Activated CD4-positive, alpha-beta T cell treated with anti-CD3 and anti-CD28 coated beads, Interleukin-2, Interleukin-4, amounts not matched to agents 100 ng/mL and 50 ng/mL, durations not matched to agents 16 hours and 8 hours (primary cell): Measurements from ENCODE around the gene CLIC4.

ENCODE experiments used
- DNase-seq: peaks from one replicate; pipeline ENCODE4 v3.0.0-alpha.2; 2020; ENCODE audit warnings: low spot score

Gene CLIC4

GRCh38 chr1:24859063-24860010 lies 114.1 kb downstream of the CLIC4 start:
- no peak for DNase-seq

- no peak for DNase-seq
Measured at GRCh38 chr1:24860841-24861240, 115.6 kb downstream of the CLIC4 start.

GRCh38 chr1:24861821-24862727 lies 116.8 kb downstream of the CLIC4 start:
- no peak for DNase-seq

GRCh38 chr1:24862775-24863483 lies 117.7 kb downstream of the CLIC4 start:
- DNase-seq, result no peak

- DNase-seq, result no peak
Measured at GRCh38 chr1:24864370-24864777, 119.1 kb downstream of the CLIC4 start.

- DNase-seq, result no peak
Measured at GRCh38 chr1:24865168-24865567, 119.9 kb downstream of the CLIC4 start.

- DNase-seq, result no peak
Measured at GRCh38 chr1:24865587-24865986, 120.3 kb downstream of the CLIC4 start.

- DNase-seq, result no peak
Measured at GRCh38 chr1:24866211-24867083, 121.2 kb downstream of the CLIC4 start.

- DNase-seq, result no peak
Measured at GRCh38 chr1:24867084-24867870, 122.0 kb downstream of the CLIC4 start.

GRCh38 chr1:24868016-24868875 lies 123.0 kb downstream of the CLIC4 start:
- DNase-seq, result no peak

- no peak for DNase-seq
Measured at GRCh38 chr1:24870551-24871195, 125.4 kb downstream of the CLIC4 start.

GRCh38 chr1:24871306-24871901 lies 126.2 kb downstream of the CLIC4 start:
- DNase-seq, result no peak

- no peak for DNase-seq
Measured at GRCh38 chr1:24872061-24872850, 127.0 kb downstream of the CLIC4 start.

- DNase-seq, result no peak
Measured at GRCh38 chr1:24873148-24873547, 127.9 kb downstream of the CLIC4 start.

- DNase-seq, result no peak
Measured at GRCh38 chr1:24874056-24874455, 128.8 kb downstream of the CLIC4 start.

- no peak for DNase-seq
Measured at GRCh38 chr1:24874611-24875234, 129.5 kb downstream of the CLIC4 start.

- no peak for DNase-seq
Measured at GRCh38 chr1:24875257-24875656, 130.0 kb downstream of the CLIC4 start.
